Measurements from ENCODE around the gene ATRNL1.

ATRNL1 gene

GRCh38 chr10:115093286-115093775 is at the start of gene ATRNL1:
Gene ATRNL1, plus strand, starts transcription at chr10:115093365. Its CDS starts 386 bp downstream, at chr10:115093751.
- peak; percentile 33 for DNase-seq (ENCODE audit: low read depth)

DNA sequence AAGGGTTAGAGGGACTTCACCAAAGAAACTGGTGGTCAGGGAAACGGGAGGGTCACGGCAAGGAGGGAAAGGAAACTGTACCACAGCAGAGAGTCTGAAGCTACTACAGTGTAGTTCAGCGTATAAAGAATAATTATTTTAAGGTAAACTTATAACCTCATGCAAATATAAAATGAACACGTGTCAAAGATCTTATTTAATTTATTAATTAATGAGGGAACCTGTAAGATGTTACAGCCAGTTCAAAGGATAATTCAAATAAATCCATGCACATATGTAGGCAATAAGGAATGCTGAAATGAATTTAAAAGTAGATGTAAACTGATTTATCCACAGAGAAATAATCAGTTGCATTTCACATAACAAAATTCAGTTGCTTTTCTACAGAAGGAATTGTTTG is 49.4 kb upstream of the ATRNL1 start:
- no peak for DNase-seq (ENCODE audit: low read depth)

- DNase-seq (ENCODE audit: low read depth), result no peak
Observed at GRCh38 chr10:115044891-115045290, 48.3 kb upstream of the ATRNL1 start.

GRCh38 chr10:115045499-115045898 is 47.7 kb upstream of the ATRNL1 start:
- no peak for DNase-seq (ENCODE audit: low read depth)

DNA sequence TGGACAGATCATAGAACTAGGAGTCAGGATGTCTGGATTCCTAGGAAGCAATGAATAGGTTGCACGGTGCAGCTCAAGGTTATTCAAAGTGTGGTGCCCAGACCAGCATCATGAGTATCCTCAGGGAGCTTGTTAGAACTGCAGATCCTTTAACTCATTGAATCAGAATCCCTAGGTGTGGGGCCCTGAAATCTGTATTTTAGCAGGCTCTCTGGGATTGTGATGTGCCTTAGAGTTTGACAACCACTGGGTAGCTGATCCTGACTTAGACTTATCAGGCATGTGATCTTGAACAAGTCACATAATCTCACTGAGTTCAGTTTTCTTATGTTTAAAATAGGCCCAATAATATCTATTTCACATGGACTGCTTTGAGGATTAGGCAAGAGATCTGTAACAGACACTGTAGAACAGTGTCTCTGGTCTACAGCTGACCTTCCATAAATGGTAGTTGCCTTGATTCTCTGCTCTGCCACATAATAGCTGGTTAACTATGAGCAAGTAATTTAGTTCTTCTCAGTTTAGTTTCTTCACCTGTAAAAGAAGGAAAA is 46.4 kb upstream of the ATRNL1 start:
- no peak for DNase-seq (ENCODE audit: low read depth)

DNA sequence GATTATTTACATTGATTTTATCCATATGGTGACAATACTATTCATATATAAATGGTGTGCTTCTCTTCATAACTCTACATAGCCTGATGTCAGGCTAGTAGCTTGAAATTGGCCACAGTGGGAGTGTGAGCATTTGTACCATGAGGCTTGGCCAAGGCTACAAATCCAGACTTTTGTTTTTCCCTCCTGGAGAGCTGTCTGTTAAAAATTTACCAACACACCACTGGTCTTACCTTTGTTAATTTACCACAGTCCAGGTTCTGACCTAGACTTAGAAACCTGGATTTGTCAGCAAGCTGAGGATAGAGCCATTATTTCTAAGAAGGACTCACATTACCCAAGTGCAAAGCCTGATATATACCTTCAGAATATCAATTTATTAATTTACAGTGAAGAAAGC is 45.5 kb upstream of the ATRNL1 start:
- no peak for DNase-seq (ENCODE audit: low read depth)

- DNase-seq (ENCODE audit: low read depth), result no peak
Observed at GRCh38 chr10:115049318-115049717, 43.8 kb upstream of the ATRNL1 start.

DNA sequence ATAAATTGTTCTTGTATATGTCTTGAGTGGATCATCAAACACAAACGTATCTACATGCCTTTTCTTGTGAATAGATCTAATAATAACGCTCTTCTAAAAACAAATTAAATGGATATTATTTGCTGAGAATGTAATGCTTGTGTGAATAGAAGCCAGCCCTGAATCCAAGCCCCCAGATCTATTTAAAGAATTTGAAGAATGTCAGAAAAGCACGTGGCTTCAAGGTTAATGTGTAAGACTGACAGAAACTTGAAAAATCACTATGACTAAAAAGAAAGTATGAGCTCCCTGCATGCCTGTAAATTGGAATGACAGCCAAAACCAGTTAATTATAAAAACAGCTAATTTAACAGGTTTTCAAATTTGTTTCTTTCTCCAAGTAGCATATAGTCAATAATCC is 43.2 kb upstream of the ATRNL1 start:
- peak; percentile 23 for DNase-seq (ENCODE audit: low read depth)

DNA sequence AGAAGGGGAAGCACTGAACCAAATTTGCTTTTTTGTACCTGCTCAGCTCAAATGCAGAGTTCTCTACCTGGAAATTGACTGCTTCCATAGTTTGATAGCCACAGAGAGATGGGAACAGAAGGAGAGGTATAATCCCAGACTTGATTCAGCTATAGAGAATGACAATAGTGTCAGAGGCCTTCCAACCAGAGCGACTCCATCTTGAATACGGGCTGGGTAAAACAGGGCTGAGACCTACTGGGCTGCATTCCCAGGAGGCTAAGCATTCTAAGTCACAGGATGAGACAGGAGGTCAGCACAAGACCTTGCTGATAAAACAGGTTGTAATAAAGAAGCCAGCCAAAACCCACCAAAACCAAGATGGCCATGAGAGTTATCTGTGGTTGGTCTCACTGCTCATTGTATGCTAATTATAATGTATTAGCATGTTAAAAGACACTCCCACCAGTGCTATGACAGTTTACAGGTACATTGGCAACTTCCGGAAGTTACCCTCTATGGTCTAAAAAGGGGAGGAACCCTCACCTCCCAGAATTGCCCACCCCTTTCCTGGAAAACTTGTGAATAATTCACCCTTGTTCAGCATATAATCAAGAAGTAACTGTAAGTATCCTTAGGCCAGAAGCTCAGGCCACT is 42.7 kb upstream of the ATRNL1 start:
- DNase-seq (ENCODE audit: low read depth), result no peak

DNA sequence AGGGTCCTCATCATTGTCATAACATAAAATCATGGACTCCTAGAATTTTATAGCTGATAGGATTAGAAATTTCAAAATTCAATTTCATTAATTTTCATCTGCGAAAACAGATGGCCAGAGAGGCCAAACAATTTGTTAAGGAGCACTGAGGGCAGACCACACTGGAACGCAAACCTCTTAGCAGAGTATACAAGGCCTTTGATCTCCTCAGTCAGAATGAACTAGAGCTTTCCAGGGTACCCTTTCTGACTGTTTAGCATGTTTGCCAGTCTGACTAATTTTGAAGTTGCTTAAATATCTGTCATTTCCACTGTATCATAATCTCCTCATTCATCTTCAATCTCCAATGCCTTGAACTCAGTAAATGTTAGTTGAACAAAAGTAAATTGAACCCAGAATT is 41.9 kb upstream of the ATRNL1 start:
- DNase-seq (ENCODE audit: low read depth), result no peak

GRCh38 chr10:115052226-115052625 is 40.9 kb upstream of the ATRNL1 start:
- DNase-seq (ENCODE audit: low read depth), result no peak

GRCh38 chr10:115052728-115053127 is 40.4 kb upstream of the ATRNL1 start:
- DNase-seq (ENCODE audit: low read depth), result no peak

DNA sequence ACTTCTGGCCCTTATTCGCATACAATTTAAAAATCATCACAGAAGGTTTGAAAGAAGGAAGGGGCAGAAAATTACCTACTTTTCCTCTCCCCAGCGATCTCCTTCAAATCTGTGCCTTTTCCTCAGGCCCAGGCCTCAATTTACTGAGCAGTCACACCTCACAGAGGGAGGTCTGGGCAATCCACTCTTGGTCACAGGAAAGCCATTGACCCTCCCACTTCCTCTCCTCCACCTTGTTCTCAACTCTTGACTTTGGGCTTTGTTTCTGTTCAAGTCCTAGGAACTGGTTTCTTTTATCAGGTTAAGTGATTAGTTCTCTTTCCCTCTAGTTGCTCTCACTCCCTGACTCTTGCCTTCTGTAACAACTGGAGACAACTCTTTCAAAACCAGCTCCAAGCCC is 37.0 kb upstream of the ATRNL1 start:
- no peak for DNase-seq (ENCODE audit: low read depth)

GRCh38 chr10:115059301-115059898 is 33.8 kb upstream of the ATRNL1 start:
- DNase-seq (ENCODE audit: low read depth), result no peak

- no peak for DNase-seq (ENCODE audit: low read depth)
Observed at GRCh38 chr10:115063701-115064658, 29.2 kb upstream of the ATRNL1 start.

GRCh38 chr10:115065801-115066200 is 27.4 kb upstream of the ATRNL1 start:
- DNase-seq (ENCODE audit: low read depth), result no peak

- DNase-seq (ENCODE audit: low read depth), result no peak
Observed at GRCh38 chr10:115066528-115066927, 26.6 kb upstream of the ATRNL1 start.

- no peak for DNase-seq (ENCODE audit: low read depth)
Observed at GRCh38 chr10:115073796-115074195, 19.4 kb upstream of the ATRNL1 start.

- DNase-seq (ENCODE audit: low read depth), result peak; percentile 31
Observed at GRCh38 chr10:115082506-115082905, 10.7 kb upstream of the ATRNL1 start.

DNA sequence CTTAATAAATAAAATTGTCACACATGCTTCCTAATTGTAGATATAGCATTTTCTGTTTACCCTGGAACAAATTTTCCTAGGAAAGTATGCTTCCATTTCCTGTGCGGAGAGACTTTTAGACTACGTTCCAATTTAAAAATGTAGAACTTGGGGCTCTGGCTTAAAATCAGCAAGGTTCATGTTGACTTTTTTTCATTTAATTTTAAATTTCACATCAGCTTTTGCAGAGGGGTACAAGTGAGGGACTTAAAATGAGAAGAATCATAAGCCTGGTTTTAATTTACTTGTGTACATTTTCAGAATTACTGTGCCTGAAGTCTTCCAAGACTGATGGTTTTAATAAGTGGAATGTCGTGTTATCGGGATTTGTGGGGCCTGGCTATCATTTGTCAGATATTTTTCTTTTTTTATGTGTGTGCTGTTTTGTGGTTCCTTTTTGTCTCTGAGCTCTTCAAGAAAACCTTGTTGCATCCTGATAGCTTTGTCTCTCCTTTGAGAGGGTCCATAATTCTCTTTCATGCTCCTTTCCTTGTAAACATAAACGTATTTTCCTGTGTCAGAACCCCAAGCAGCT is 8.8 kb upstream of the ATRNL1 start:
- no peak for DNase-seq (ENCODE audit: low read depth)

DNA sequence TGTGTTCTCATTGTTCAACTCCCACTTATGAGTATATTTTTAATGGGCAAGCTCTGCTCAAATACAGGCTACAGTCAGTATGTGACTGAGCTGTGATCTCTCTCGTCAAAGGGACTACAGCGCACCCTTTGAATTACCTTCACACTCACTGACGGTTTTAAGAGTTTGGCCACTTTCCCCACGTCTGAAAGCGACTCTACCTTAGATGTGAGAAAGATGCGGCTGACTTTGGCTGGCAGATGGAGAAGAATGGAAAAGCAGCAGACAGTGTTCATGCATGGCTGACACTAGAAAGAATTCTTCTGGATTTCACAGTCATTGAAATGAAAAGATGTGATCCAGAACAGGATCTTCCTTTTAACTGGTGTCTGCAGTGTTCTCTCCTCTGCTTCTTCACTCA is 2.0 kb upstream of the ATRNL1 start:
- DNase-seq (ENCODE audit: low read depth), result no peak

GRCh38 chr10:115092258-115092554 is 959 bp upstream of the ATRNL1 start:
- DNase-seq (ENCODE audit: low read depth), result no peak

Data from ELR (cell line).